Epithelial cell of proximal tubule (primary cell): Measurements from ENCODE around the gene RAPGEF5. TPM values are rescaled to one million over a fixed set of nuclear protein-coding genes. Genes with fewer than 3 reads are reported as not detected.

Experiments
- DNase-seq: peaks from one replicate; pipeline ENCODE4 v3.0.0-alpha.2; 2011; ENCODE audit warnings: low read depth
- H3K4me3 ChIP-seq: 2 replicates; pipeline ENCODE4 v1.5.1; 2011; ENCODE audit warnings: low read depth, mild to moderate bottlenecking, low read length
- total RNA-seq: library from RNA; depleted of rRNA; stranded (reverse); fragments of >200 nt; gene quantifications from 2 replicates; pipeline ENCODE4 v1.2.3, GENCODE V29; 2015
- TF ChIP-seq, protein P1 (sequence below): conservative IDR thresholded peaks from 2 replicates; pipeline ENCODE4 v1.5.1; 2012; ENCODE audit warnings: low read depth, mild to moderate bottlenecking, low read length

The RAPGEF5 gene
- total RNA-seq, 1 donor from 2014 or later = 8.3 TPM

DNA sequence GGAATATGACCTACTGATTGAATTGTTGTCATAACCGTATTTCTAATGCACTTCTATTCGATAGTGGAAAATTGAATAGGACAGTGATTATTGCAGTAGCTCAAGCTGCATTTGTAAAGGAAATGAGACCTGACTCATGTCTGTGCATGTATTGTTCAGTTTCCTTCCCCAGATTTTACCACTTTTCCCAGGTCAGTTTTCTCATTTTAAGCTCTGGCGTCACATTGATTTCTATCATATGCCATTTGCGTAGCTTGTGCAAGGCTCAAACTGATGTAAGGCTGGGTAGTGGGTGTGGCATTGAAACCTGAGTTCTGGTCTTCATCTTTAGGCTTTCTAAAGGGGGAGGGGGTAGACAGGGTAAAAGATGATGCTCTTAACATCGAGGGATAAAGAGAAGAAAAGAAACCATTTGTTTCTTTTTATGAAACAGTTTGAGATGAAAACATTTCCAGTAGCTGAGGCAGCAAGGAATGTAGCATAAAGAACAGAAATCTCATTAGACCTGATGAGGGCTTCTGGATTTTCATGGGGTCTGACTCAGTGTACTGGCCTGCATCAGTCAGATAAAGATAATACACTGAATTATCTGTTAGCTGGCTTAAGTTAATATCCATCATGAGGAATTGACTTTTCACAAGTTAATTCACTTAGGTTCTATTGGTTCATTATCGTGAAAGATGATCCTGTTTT, 229.0 kb downstream of the RAPGEF5 start:
- no peak for DNase-seq
- no peak overlapping the region for H3K4me3 ChIP-seq
- TF ChIP-seq, protein P1, sequence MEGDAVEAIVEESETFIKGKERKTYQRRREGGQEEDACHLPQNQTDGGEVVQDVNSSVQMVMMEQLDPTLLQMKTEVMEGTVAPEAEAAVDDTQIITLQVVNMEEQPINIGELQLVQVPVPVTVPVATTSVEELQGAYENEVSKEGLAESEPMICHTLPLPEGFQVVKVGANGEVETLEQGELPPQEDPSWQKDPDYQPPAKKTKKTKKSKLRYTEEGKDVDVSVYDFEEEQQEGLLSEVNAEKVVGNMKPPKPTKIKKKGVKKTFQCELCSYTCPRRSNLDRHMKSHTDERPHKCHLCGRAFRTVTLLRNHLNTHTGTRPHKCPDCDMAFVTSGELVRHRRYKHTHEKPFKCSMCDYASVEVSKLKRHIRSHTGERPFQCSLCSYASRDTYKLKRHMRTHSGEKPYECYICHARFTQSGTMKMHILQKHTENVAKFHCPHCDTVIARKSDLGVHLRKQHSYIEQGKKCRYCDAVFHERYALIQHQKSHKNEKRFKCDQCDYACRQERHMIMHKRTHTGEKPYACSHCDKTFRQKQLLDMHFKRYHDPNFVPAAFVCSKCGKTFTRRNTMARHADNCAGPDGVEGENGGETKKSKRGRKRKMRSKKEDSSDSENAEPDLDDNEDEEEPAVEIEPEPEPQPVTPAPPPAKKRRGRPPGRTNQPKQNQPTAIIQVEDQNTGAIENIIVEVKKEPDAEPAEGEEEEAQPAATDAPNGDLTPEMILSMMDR = no peak

DNA sequence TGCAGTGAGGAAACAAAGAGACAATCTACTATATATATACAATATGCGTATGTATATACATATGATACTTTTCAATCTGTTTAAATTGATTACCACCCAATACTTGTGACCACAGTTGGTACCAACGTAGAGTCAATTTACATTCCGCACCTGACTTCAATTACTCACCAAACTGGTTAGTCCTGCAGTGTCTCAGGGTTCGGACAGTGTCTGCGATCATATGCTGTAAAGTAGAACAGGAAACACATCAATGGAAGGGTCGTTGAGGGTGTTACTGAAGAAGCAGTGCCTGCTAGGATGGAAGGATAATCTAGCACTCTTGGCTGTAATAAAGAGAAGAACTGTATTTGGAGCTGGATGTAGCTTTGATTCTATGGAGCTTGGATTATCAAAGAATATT, 231.5 kb downstream of the RAPGEF5 start:
- TF ChIP-seq, protein P1 = no peak

DNA sequence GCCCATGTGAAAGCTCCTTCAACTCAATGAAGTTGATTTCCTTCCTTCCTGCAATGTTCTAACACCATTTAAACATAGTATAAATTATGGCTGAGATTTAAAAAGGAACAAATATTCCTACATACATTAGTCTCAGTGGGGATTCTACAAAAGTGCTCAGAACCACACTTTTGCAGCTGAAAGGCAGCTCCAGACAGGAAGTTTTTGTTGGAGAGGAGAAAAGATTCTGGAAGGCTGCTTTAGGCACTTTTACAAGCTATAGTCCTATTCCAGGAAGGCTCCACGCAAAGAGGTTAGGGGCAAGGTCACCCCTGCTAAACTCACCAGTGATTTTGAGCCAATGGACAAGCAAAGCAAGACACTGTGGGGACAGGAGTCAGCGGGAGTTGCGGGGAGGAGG, 232.0 kb downstream of the RAPGEF5 start:
- TF ChIP-seq, protein P1 = no peak
- DNase-seq = no peak
- no peak overlapping the region for H3K4me3 ChIP-seq

More for the DNA sequence above, 231.5 kb downstream of the RAPGEF5 start:
- H3K4me3 ChIP-seq = no peak overlapping the region
- no peak for DNase-seq

DNA sequence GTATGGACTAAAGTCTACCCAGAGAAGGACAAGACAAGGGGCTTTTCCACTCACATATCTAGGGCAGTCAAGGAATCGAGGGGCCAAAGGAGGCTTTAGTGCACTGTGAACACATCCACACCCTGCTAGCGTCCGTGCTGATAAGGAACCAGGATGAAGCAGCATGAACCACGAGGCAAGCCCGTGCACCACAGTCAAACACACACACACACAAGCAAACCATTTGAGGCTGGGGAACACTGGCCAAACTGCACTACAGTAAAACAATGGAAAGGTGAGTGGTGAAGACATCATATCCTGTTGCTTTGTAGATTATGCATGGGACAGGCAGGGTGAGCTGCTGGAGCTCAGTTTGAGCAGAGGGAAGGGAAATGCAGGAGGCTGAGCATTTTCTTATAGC, 233.8 kb downstream of the RAPGEF5 start:
- no peak for DNase-seq

DNA sequence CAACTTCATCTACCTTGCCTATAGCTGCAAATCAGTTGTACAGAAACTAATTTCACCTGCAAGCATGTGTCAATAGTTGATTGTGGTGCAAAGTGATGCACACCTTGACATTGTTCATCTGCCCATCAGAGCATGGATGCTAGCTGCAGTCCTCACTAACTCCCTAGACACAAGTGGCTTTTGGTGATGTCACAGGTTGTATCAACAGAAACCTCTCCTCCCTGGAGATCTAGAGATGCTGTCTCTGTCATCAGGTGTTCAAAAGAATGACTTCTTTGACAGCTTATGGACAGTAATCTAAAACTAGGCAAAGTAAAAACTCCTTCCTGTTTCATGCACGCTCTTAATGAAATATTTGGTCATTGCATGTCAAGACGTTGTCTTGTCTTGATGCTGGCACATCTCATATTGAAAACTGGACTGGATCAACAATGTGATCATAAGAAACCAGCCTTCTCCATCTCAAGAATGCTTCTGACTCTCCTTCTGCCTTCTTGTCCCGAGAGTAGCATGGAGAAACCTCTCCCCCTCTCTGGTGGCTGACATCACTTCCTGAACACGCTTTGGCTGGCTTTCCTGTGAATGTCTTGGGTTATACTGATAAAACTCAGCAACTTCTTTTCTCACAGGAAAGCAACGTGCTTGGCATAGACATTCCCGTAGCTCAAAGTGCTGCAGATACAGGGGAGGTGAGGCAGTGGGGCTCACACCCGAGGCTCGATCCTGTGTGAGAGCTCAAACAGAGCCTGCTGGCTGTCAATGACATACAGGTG, 235.1 kb downstream of the RAPGEF5 start:
- DNase-seq = no peak
- no peak overlapping the region for H3K4me3 ChIP-seq
- TF ChIP-seq, protein P1 = no peak

More for the DNA sequence above, 233.8 kb downstream of the RAPGEF5 start:
- TF ChIP-seq, protein P1 = no peak
- no peak overlapping the region for H3K4me3 ChIP-seq

DNA sequence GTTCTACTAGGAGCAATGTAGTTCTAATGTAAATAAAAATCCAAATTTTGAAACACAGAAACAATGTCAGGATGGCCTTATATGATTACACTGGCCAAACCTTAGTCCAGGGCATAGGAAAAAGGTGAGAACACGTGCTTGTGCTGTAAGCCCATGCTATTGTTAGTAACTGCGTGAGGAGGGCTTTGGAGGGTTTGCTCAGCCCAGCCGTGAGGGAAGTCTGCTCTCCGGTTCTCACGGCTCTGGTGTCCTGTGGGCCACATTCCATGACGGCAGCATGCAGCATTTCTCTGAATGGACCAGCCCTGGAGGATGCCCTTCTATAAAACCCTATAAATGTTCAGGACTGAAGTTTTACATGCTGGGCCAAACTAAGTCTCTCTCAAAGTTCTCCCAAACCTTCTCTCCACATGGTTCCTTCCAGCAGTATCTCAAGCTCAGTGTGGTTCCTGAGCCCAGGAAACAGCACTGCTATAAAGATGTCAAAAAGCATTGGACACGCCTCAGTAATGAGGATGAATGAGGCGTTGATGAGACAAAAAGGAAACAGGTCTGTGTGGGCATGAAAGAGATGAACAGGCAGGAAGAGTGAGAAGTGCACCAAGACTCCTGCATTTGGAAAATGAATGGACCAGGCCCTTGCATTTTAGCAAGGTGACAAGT, 236.4 kb downstream of the RAPGEF5 start:
- DNase-seq = no peak
- H3K4me3 ChIP-seq = no peak overlapping the region
- TF ChIP-seq, protein P1 = no peak
